CD4-positive, alpha-beta T cell treated with Interleukin-6 at 100 ng/mL for 8 hours (primary cell): ENCODE data around the gene ABHD10.
A peak's percentile ranks its signal among the peaks of the same experiment; 100 is the strongest.

Experiments
- DNase-seq: peaks from one replicate; pipeline ENCODE4 v3.0.0-alpha.2; 2020; ENCODE audit warnings: mixed read lengths, low spot score

ABHD10 gene

GRCh38 chr3:111978583-111979433 is at the start of gene ABHD10:
TSS of gene ABHD10 (plus strand) at chr3:111979026. CDS start at chr3:111979062, 36 bp downstream.
- DNase-seq, result peak; percentile 97

- DNase-seq, result no peak
These were observed 49.3 kb upstream of the ABHD10 start for GRCh38 chr3:111929484-111929883.

DNA sequence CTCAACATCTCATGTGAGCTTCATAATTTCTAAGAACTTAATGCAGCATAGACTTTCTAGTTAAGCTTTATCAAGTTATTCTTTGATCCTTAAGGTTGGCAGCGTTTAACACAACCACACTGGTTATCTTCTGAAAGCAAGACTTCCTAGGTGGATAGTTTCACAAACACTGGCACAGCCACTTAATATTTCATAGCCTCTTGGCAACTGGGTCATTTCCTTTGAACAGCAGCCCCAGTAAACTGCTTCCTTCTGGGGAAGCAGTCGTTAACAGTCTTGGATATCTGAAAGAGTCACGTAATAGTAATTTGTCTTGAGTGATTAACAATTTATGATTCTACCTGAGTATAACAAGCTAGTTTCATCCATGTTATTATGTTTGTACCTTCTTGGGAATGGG is 45.9 kb upstream of the ABHD10 start:
- DNase-seq, result no peak

DNA sequence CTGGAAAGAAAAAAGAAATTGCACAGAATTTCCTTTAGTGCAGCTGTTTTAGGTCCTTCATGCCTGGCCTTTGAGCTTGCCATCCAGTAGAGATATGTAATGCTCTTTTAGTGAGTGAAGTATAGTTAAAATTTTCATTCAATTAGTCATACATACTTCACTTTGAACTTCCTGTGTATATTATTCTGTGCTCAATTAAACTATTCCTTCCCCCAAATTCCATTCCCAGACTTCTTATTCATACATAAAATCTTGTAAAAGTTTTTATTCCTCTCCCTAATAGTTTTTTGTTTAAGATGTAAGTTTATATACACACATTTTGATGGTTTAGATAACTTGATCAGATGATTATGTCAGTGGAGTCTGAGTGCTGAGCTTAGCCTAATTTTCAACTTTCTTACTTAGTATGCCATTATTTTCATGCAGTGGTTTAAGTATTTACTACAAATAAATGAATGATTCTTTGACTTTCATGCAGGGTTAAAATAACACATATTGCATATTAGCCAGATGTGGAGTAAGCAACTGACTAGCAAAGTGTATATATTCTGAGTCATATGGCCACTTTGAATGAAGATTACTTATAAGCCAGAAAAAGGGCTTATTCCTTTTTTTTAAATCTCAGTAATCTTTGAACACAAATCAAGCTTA is 42.5 kb upstream of the ABHD10 start:
- no peak for DNase-seq

- DNase-seq, result no peak
These were observed 41.9 kb upstream of the ABHD10 start for GRCh38 chr3:111936967-111937366.

DNA sequence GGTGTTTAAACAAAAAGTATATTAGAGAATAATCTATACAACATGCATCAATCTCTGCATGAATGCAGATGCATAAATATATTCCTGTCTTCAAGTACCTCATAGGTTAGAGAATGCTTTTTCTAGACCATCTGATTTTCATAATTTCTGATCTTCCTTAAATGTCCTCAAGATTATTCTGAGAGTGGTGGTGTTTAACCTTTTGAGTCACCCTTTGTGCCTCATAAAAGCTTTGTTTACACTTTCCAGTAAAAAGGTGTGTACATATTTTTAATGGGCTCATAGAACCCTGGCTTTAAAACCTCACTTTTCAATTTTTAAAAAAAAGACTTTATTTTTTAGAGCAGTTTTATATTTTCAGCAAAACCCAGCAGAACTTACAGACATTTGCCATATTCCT is 41.0 kb upstream of the ABHD10 start:
- DNase-seq, result no peak

- no peak for DNase-seq
These were observed 39.0 kb upstream of the ABHD10 start for GRCh38 chr3:111939873-111940272.

DNA sequence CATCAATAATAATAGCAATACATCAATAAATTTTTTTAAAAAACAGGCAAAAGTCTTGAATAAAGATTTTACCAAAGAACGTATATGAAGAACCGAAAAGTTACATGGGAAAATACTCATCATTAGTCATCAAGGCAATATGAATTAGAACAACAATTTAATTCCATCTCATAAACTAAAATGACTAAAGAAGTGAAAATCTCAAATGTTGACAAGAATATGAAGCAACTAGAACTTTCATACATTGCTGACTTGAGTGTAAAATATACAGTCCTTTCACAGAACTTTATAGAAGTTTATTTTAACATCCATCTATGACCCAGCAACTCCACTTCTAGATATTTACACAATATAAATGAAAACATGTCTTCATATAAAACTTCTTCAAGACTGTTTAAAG is 35.3 kb upstream of the ABHD10 start:
- DNase-seq, result no peak

DNA sequence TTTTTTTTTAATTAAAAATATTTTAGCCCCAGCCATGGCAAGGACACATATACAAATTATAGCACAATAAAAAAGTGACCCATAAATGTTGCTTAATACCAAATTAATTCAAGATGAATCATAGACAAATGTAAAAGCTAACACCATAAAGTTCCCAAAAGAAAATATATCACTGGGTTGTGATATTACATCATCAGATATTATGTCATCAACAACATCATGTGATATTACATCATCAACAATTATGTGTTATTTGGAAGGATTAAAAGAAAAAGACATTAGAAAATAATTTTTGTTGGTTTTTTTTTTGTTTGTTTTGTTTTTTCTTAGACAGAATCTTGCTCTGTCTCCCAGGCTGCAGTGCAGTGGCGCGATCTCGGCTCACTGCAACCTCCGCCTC is 34.5 kb upstream of the ABHD10 start:
- DNase-seq, result no peak

DNA sequence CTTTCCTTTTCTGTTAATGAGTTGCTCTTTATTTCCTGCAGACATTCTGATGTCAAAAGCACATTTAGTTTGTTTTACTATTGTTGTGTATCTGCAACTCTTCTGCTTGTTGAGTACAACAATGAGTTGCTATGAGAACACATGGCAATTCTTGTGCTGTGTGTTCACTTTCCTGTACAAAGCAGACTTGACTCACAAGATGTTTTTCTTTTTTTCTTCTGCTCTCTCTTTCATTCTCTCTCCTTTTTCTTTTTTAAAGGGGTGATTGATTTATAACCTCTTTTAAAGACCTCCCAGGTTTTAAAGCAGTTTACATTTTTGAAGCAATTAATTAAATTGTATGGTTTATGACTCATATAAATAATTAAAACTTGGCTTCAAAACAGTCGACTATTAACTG is 31.6 kb upstream of the ABHD10 start:
- DNase-seq, result no peak

- DNase-seq, result no peak
These were observed 30.0 kb upstream of the ABHD10 start for GRCh38 chr3:111948786-111949185.

- DNase-seq, result no peak
These were observed 29.1 kb upstream of the ABHD10 start for GRCh38 chr3:111949712-111950111.

GRCh38 chr3:111951032-111951431 is 27.8 kb upstream of the ABHD10 start:
- DNase-seq, result no peak

DNA sequence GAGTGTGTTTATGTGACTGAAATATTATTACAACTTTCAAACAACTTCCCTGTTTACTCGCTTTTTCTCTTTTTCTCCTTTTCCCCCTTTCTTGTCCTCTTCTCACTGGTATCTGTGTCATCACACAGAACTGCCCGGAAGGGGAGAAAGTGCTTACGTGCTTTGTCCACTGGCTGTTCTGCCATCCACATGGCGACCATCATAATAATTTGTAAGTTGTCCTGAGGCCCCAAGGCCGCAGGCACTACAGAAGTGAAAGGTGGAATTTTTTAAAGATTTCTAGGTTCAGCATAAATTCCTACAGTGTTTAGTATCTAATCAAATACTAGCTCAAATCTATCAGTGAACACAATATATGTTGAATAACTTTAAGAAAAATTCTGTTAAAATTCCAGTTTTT is 26.7 kb upstream of the ABHD10 start:
- no peak for DNase-seq

GRCh38 chr3:111952866-111953450 is 25.9 kb upstream of the ABHD10 start:
- DNase-seq, result no peak

DNA sequence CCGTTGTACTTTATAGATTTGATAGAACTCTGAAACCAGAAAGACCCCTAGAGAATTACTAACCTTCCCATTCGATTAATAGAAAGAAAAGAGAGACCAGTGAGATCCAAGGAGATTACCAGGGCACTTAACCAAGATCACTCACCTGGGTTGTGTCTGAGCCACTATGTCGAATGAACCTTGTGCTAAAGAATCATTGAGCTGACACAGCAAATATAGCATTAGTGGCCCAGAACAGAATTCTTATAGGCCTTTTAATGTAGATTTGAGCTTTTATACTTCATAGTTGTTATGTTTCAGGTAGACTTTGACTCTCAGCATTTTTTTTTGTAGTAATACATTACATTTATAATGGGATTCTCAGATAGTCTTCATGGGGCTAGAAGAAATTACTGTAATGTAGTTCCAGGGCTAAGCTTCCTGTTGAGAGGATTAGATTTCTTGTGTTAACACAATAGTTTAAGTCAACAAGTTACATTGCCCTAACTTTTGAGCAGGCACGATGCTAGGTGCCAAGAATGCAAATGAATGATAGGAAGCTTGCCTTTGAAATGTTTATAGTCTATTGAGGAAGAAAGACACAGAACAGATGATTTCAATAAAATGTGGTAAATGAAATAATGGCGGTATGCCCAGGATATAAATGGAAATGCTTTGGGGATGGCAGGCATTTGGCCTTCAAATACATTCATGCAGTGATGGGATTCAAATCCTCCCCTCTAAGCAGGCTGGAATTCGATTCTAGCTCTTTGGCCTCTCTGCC is 24.4 kb upstream of the ABHD10 start:
- DNase-seq, result no peak

- DNase-seq, result no peak
These were observed 22.9 kb upstream of the ABHD10 start for GRCh38 chr3:111955876-111956275.

- DNase-seq, result no peak
These were observed 22.4 kb upstream of the ABHD10 start for GRCh38 chr3:111956449-111956848.

DNA sequence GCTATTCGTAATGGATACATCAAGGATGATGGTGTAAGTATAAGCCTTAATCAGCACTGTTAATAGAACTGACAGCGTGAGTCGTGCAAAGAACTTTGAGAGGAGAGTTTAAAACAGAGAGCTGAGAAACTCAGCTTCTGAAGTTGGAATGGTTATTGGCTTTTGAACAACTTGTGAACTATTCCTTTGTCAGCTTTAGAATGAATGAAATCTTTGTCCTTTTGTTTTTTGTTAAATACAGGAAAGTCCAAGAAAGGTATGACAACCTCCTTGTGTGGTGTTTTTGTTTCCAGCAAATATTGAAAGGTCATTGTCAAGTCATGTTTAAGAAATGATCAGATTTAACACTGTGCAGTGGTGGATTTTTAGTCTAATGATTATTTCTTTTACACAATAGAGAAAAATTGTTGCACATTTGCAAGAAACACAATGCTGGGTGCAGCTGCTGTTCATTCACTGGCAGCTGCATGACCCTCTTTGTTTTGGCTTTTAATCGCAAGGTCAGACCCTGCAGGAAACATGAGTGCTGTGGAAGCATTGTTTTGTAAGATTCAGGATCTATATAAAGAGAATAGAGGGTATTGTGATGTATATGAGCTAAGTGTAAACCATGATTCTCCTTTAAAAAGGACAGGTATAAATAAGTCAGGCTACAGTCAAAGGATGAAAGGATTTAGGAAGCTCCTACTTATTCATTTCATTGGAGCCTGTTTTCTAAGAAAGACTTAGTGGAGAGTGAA is 21.7 kb upstream of the ABHD10 start:
- no peak for DNase-seq

- no peak for DNase-seq
These were observed 17.2 kb upstream of the ABHD10 start for GRCh38 chr3:111961461-111962164.

- no peak for DNase-seq
These were observed 15.4 kb upstream of the ABHD10 start for GRCh38 chr3:111963424-111963823.
